Brain pericyte (primary cell): ENCODE data around the gene SLC50A1.
A peak's percentile ranks its signal among the peaks of the same experiment; 100 is the strongest.

ENCODE experiments used
- DNase-seq: peaks from one replicate; pipeline ENCODE4 v3.0.0-alpha.2; 2012; ENCODE audit warnings: low read depth, low spot score

The SLC50A1 gene

GRCh38 chr1:155170101-155170785 is 34.6 kb downstream of the SLC50A1 start:
- no peak for DNase-seq

- no peak for DNase-seq
Measured at GRCh38 chr1:155170806-155171205, 35.2 kb downstream of the SLC50A1 start.

GRCh38 chr1:155171836-155172731 is 36.4 kb downstream of the SLC50A1 start:
- no peak for DNase-seq

- peak; percentile 81 for DNase-seq
Measured at GRCh38 chr1:155172732-155173477, 37.3 kb downstream of the SLC50A1 start, which contains the start of gene KRTCAP2. KRTCAP2 (minus strand) TSS chr1:155173304; CDS start chr1:155173224, 80 bp downstream.

- no peak for DNase-seq
Measured at GRCh38 chr1:155173478-155174323, 38.0 kb downstream of the SLC50A1 start, which contains the start of gene TRIM46. TRIM46 (plus strand) TSS chr1:155173849; CDS start chr1:155173967, 118 bp downstream.

GRCh38 chr1:155174324-155175280 is 39.0 kb downstream of the SLC50A1 start:
- DNase-seq: no peak

- DNase-seq: no peak
Measured at GRCh38 chr1:155175281-155175926, 39.8 kb downstream of the SLC50A1 start.

GRCh38 chr1:155175927-155176371 is 40.3 kb downstream of the SLC50A1 start:
- DNase-seq: no peak

GRCh38 chr1:155176544-155177071 is 41.0 kb downstream of the SLC50A1 start:
- DNase-seq: no peak

GRCh38 chr1:155177192-155177917 is 41.7 kb downstream of the SLC50A1 start:
- DNase-seq: no peak

GRCh38 chr1:155177918-155178281 is 42.2 kb downstream of the SLC50A1 start:
- no peak for DNase-seq

GRCh38 chr1:155178441-155179111 is 42.9 kb downstream of the SLC50A1 start:
- no peak for DNase-seq

GRCh38 chr1:155179112-155180031 is 43.7 kb downstream of the SLC50A1 start:
- DNase-seq: no peak

GRCh38 chr1:155181371-155182051 is 45.9 kb downstream of the SLC50A1 start:
- DNase-seq: no peak

- no peak for DNase-seq
Measured at GRCh38 chr1:155182052-155182550, 46.4 kb downstream of the SLC50A1 start.

- no peak for DNase-seq
Measured at GRCh38 chr1:155183775-155184221, 48.1 kb downstream of the SLC50A1 start.
